PC-3 (cell line): ENCODE results near the gene USP48. TPM values are rescaled to one million over a fixed set of nuclear protein-coding genes. Genes with fewer than 3 reads are reported as not detected.

ENCODE experiments used
- ATAC-seq: fragments of 200-7000 bp; cut with Tn5 transposase; 2 replicates; pipeline ENCODE4 v1.9.1; 2020; ENCODE audit warnings: mild to moderate bottlenecking, moderate library complexity
- BruUV-seq: library from RNA; stranded (reverse); fragments of 400-500 nt; replicated peaks from 2 replicates; lab custom pipeline; 2021; lab: Mats Ljungman, UMichigan
- CTCF ChIA-PET: fragments of 300-600 bp; sonication (Branson Sonifier 250); formaldehyde crosslinking; loops from one replicate; lab custom pipeline; 2022; ENCODE audit warnings: antibody characterized with exemption; lab: Charles Lee
- POLR2A ChIA-PET: fragments of 300-600 bp; sonication (Branson Sonifier 250); formaldehyde crosslinking; loops from one replicate; lab custom pipeline; 2022; ENCODE audit warnings: antibody characterized with exemption; ENCODE audit not compliant: unreplicated experiment; lab: Charles Lee
- DNase-seq: peaks from one replicate; pipeline ENCODE4 v3.0.0-alpha.2; 2015
- H2AFZ ChIP-seq: fragments of 300-600 bp; sonication (generic); 2 replicates; pipeline ENCODE4 v1.6.0; 2016; ENCODE audit warnings: antibody characterized with exemption, low read length
- H3F3A ChIP-seq: fragments of 300-600 bp; sonication (generic); one replicate; pipeline ENCODE4 v1.6.0; 2017; ENCODE audit warnings: antibody characterized with exemption, low read length, control low read depth, mild to moderate bottlenecking; ENCODE audit not compliant: unreplicated experiment
- H3K27ac ChIP-seq: fragments of 300-600 bp; sonication (generic); 2 replicates; pipeline ENCODE4 v1.5.1; 2016; ENCODE audit warnings: mild to moderate bottlenecking, low read length
- H3K27me3 ChIP-seq: fragments of 300-600 bp; sonication (generic); 2 replicates; pipeline ENCODE4 v1.6.1; 2016; ENCODE audit warnings: low read length, mixed read lengths
- H3K36me3 ChIP-seq: fragments of 300-600 bp; sonication (generic); 2 replicates; pipeline ENCODE4 v1.6.1; 2016; ENCODE audit warnings: low read depth, mixed run types, low read length, mixed read lengths
- H3K4me1 ChIP-seq: fragments of 300-600 bp; sonication (generic); 2 replicates; pipeline ENCODE4 v1.5.1; 2016; ENCODE audit warnings: low read length; ENCODE audit not compliant: insufficient read depth
- H3K4me2 ChIP-seq: fragments of 300-600 bp; sonication (generic); 2 replicates; pipeline ENCODE4 v1.6.0; 2016; ENCODE audit warnings: low read length
- H3K4me3 ChIP-seq: fragments of 300-600 bp; sonication (generic); 2 replicates; pipeline ENCODE4 v1.5.1; 2016; ENCODE audit warnings: mild to moderate bottlenecking, low read length, mixed read lengths
- H3K79me2 ChIP-seq: fragments of 300-600 bp; sonication (generic); 2 replicates; pipeline ENCODE4 v1.6.1; 2017; ENCODE audit warnings: low read length, mixed read lengths
- H3K9ac ChIP-seq: fragments of 300-600 bp; sonication (generic); 2 replicates; pipeline ENCODE4 v1.6.0; 2016; ENCODE audit warnings: mild to moderate bottlenecking, low read length
- H3K9me2 ChIP-seq: fragments of 300-600 bp; sonication (generic); replicated peaks from 2 replicates; pipeline ENCODE4 v1.6.1; 2016; ENCODE audit warnings: mixed run types, low read length, mixed read lengths
- H3K9me3 ChIP-seq: fragments of 300-600 bp; sonication (generic); 2 replicates; pipeline ENCODE4 v1.6.1; 2016; ENCODE audit warnings: low read length, mixed read lengths
- H4K20me1 ChIP-seq: fragments of 300-600 bp; sonication (generic); 2 replicates; pipeline ENCODE4 v1.6.1; 2016; ENCODE audit warnings: low read length, mixed read lengths
- EZH2 ChIP-seq: fragments of 300-600 bp; sonication (generic); IDR thresholded peaks from one replicate; pipeline ENCODE4 v1.6.1; 2017; ENCODE audit warnings: antibody characterized with exemption, mild to moderate bottlenecking, low read length; ENCODE audit not compliant: unreplicated experiment
- EZH2phosphoT487 ChIP-seq: fragments of 300-600 bp; sonication (generic); IDR thresholded peaks from 2 replicates; pipeline ENCODE4 v1.6.1; 2018; ENCODE audit warnings: mild to moderate bottlenecking, antibody characterized with exemption, low read length, borderline replicate concordance
- intact Hi-C: fragments of 100-400 bp; cut with micrococcal nuclease; formaldehyde crosslinking; loops from 2 replicates; pipeline ENCODE4 v1.9.0; 2023
- total RNA-seq: library from RNA; depleted of rRNA; stranded (reverse); fragments of >200 nt; gene quantifications from 2 replicates; pipeline ENCODE4 v1.2.3, GENCODE V29; 2014
- TF ChIP-seq, protein P1 (sequence below): fragments of 300-600 bp; sonication (generic); conservative IDR thresholded peaks from 2 replicates; pipeline ENCODE4 v1.5.1; 2017; ENCODE audit warnings: antibody characterized with exemption, low read depth, mild to moderate bottlenecking, low read length

Gene USP48
- total RNA-seq, 1 experiment from 2014 or later: 33.3 TPM

GRCh38 chr1:21741206-21741605 lies 41.7 kb downstream of the USP48 start:
- BruUV-seq: no TSS peak
- Histone ChIP-seq H3K36me3 (peaks cover 10% of the 10 kb centered on the region), H3K9me3 (no peaks in the 10 kb centered on the region), H3K27ac (no peak overlapping the region), H4K20me1 (no peaks in the 10 kb centered on the region), H3F3A (no peaks in the 10 kb centered on the region), H3K79me2 (no peaks in the 10 kb centered on the region), H3K4me1 (no peaks in the 10 kb centered on the region), H3K4me2 (no peak overlapping the region), H3K9me2 (no peaks in the 10 kb centered on the region), H3K9ac (no peak overlapping the region), H2AFZ (no peak overlapping the region), H3K27me3 (no peaks in the 10 kb centered on the region), H3K4me3 (no peak overlapping the region)
- TF ChIP-seq EZH2 (no peak), EZH2phosphoT487 (no peak)
- ChIA-PET POLR2A (no interaction called here), CTCF (no interaction called here)
- intact Hi-C loops: no loop called here
- DNase-seq (no peak), ATAC-seq (no peak)

DNA sequence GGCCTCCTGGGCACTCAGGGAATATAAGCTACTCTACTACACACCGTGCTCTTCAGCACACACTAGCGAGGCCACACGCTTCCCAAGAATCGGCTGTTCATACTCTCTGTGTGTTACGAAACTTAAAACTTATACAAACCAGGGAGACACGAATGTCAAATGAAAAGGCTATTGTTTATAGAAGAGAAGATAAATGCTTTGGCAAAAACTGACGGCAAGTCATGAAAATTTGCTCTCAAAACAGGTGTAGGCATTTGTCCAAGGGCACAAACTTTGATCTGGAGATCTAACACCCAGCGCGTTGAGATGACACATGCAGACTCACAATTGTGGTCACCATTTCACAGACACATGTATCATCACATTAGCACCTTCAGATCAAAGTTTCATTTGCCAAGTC lies 46.1 kb downstream of the USP48 start:
- DNase-seq (no peak), ATAC-seq (no peak)
- H3K79me2 ChIP-seq: no peaks in the 10 kb centered on the region
- peaks cover 18% of the 10 kb centered on the region for H3K36me3 ChIP-seq
- peaks cover 5% of the 10 kb centered on the region for H3F3A ChIP-seq
- H3K9me2 ChIP-seq: no peaks in the 10 kb centered on the region
- H3K4me1 ChIP-seq: no peaks in the 10 kb centered on the region
- H3K9me3 ChIP-seq: no peaks in the 10 kb centered on the region
- H3K9ac ChIP-seq: no peak overlapping the region
- H3K4me2 ChIP-seq: no peak overlapping the region
- H3K27me3 ChIP-seq: no peaks in the 10 kb centered on the region
- BruUV-seq: no TSS peak
- CTCF ChIA-PET: no interaction called here
- H3K4me3 ChIP-seq: no peak overlapping the region
- no peaks in the 10 kb centered on the region for H4K20me1 ChIP-seq
- no peak overlapping the region for H2AFZ ChIP-seq
- intact Hi-C loops: no loop called here
- TF ChIP-seq EZH2phosphoT487 (no peak), EZH2 (no peak)
- TF ChIP-seq, protein P1, sequence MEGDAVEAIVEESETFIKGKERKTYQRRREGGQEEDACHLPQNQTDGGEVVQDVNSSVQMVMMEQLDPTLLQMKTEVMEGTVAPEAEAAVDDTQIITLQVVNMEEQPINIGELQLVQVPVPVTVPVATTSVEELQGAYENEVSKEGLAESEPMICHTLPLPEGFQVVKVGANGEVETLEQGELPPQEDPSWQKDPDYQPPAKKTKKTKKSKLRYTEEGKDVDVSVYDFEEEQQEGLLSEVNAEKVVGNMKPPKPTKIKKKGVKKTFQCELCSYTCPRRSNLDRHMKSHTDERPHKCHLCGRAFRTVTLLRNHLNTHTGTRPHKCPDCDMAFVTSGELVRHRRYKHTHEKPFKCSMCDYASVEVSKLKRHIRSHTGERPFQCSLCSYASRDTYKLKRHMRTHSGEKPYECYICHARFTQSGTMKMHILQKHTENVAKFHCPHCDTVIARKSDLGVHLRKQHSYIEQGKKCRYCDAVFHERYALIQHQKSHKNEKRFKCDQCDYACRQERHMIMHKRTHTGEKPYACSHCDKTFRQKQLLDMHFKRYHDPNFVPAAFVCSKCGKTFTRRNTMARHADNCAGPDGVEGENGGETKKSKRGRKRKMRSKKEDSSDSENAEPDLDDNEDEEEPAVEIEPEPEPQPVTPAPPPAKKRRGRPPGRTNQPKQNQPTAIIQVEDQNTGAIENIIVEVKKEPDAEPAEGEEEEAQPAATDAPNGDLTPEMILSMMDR: no peak
- POLR2A ChIA-PET: interaction anchor here (0.6 kb wide), 1 partner anchor 48 kb away, joined by 3 read pairs; no protein-coding TSS in a partner anchor
- H3K27ac ChIP-seq: no peak overlapping the region

DNA sequence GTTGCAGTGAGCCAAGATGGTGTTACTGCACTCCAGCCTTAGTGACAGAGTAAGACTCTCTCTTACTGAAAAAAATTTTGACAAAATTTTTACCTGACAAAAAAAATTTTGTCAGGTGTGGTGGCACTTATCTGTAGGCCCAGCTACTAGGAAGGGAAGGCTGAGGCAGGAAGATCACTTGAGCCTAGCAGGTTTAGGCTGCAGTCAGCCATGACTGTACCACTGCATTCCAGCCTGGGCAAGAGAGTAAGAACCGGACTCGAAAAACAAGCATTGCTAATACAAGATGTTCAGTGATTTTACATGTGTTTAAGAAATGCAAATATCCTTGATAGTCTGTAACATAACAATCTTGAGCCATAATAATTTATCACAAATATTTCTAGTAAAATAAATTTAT lies 46.9 kb downstream of the USP48 start:
- no peak overlapping the region for H2AFZ ChIP-seq
- no peaks in the 10 kb centered on the region for H4K20me1 ChIP-seq
- no peak for DNase-seq
- H3K4me2 ChIP-seq: no peak overlapping the region
- CTCF ChIA-PET: no interaction called here
- POLR2A ChIA-PET: no interaction called here
- no peak overlapping the region for H3K27ac ChIP-seq
- H3K4me3 ChIP-seq: no peak overlapping the region
- no peaks in the 10 kb centered on the region for H3K27me3 ChIP-seq
- peaks cover 18% of the 10 kb centered on the region for H3K36me3 ChIP-seq
- H3F3A ChIP-seq: peaks cover 5% of the 10 kb centered on the region
- TF ChIP-seq EZH2 (no peak), EZH2phosphoT487 (no peak)
- TF ChIP-seq, protein P1: no peak
- no peaks in the 10 kb centered on the region for H3K9me2 ChIP-seq
- no peaks in the 10 kb centered on the region for H3K9me3 ChIP-seq
- no peaks in the 10 kb centered on the region for H3K79me2 ChIP-seq
- intact Hi-C loops: no loop called here
- ATAC-seq: no peak
- H3K9ac ChIP-seq: no peak overlapping the region
- BruUV-seq: no TSS peak
- no peaks in the 10 kb centered on the region for H3K4me1 ChIP-seq
